ENCODE results near the gene GPR137.

The GPR137 gene

DNA sequence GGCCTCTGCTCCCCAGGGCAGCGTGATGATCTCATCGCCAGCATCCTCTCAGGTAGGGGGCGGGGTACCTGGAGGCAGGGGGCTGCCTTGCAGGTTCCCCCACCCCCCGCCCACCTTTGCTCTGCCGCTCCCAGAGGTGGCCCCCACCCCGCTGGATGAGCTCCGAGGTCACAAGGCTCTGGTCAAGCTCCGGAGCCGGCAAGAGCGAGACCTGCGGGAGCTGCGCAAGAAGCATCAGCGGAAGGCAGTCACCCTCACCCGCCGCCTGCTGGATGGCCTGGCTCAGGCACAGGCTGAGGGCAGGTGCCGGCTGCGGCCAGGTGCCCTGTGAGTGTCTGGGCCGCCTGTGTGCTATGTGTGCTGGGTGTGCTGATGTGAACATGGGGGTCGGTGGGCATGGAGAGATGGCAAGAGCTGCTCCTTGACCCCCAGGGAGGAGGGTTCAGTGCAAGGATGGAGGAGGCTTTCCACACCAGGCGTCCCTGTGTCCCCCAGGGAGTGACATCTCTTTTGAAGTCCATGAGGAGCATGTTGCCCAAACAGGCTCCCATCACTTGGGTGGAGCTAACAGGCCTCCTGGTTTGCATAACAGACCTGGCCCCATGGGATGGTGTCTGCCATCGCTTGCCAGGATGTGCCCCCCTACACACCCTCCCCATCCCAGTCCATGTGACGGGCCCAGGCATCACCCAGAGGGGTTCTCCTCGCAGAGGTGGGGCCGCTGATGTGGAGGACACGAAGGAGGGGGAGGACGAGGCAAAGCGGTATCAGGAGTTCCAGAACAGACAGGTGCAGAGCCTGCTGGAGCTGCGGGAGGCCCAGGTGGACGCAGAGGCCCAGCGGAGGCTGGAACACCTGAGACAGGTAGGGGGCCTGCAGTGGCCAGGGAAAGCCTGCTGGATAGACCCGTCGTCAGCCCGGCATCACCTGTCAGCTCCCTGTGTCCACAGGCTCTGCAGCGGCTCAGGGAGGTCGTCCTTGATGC, 20.2 kb upstream of the GPR137 start:
- Mint-ChIP-seq H3K9me3 (no peaks in the 10 kb centered on the region), H3K4me1 (ENCODE audit: low read depth) (peaks cover 14% of the 10 kb centered on the region), H3K36me3 (ENCODE audit: low read depth) (peaks cover 14% of the 10 kb centered on the region), H3K27me3 (ENCODE audit: low read depth) (no peaks in the 10 kb centered on the region), H3K4me3 (no peak overlapping the region), H3K27ac (no peak overlapping the region)

DNA sequence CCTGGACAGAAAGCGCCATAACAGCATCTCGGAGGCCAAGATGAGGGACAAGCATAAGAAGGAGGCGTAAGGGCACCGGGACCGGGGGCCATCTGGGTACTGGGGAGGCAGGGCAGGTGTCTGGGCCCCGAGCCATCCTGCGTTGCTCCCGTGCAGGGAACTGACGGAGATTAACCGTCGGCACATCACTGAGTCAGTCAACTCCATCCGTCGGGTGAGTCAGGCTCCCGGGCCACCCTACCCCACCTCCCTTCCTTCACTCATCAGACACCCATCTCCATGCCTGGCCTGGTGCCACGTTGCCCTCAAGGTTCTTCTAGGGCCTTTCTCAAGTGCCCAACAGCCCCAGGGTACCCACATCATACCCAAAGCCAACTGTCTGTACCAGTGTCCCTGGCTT, 19.3 kb upstream of the GPR137 start:
- no peaks in the 10 kb centered on the region for H3K27me3 Mint-ChIP-seq (ENCODE audit: low read depth)
- no peaks in the 10 kb centered on the region for H3K9me3 Mint-ChIP-seq
- H3K4me3 Mint-ChIP-seq: no peak overlapping the region
- peaks cover 12% of the 10 kb centered on the region for H3K36me3 Mint-ChIP-seq (ENCODE audit: low read depth)
- no peak overlapping the region for H3K27ac Mint-ChIP-seq
- H3K4me1 Mint-ChIP-seq (ENCODE audit: low read depth): peaks cover 14% of the 10 kb centered on the region

DNA sequence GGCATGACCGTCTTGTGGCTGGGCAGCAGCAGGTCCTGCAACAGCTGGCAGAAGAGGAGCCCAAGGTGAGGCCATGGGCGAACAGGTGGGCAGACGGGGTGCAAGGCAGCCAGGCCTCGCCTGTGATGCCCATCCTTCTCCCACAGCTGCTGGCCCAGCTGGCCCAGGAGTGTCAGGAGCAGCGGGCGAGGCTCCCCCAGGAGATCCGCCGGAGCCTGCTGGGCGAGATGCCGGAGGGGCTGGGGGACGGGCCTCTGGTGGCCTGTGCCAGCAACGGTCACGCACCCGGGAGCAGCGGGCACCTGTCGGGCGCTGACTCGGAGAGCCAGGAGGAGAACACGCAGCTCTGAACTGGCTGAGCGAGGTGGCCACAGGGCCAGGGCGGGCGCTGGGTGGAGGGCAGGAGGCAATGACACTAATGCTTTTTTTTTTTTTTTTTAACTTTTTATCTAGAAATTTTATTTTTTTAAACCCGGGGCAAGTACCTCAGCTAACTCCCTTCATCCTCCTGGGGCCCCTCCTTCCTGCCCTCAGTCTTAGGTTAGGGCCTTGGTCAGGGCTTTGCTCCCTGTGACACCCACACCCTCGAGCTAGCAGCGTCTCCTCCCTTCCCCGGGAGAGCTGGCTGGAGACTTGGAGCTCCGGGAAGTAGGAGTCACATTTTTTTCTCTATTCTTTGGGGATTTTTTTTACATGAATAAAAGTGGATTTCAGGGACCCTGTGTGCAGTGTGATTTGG, 18.3 kb upstream of the GPR137 start:
- Mint-ChIP-seq H3K36me3 (ENCODE audit: low read depth) (peaks cover 13% of the 10 kb centered on the region), H3K4me1 (ENCODE audit: low read depth) (peaks cover 20% of the 10 kb centered on the region), H3K27ac (no peak overlapping the region), H3K4me3 (no peak overlapping the region), H3K27me3 (ENCODE audit: low read depth) (no peaks in the 10 kb centered on the region), H3K9me3 (no peaks in the 10 kb centered on the region)

GRCh38 chr11:64268025-64268892, 17.4 kb upstream of the GPR137 start:
- no peaks in the 10 kb centered on the region for H3K27me3 Mint-ChIP-seq (ENCODE audit: low read depth)
- H3K4me3 Mint-ChIP-seq: peak overlapping the region; percentile 89
- peak overlapping the region; percentile 99 for H3K27ac Mint-ChIP-seq
- H3K36me3 Mint-ChIP-seq (ENCODE audit: low read depth): peaks cover 10% of the 10 kb centered on the region
- no peaks in the 10 kb centered on the region for H3K9me3 Mint-ChIP-seq
- H3K4me1 Mint-ChIP-seq (ENCODE audit: low read depth): peaks cover 21% of the 10 kb centered on the region

DNA sequence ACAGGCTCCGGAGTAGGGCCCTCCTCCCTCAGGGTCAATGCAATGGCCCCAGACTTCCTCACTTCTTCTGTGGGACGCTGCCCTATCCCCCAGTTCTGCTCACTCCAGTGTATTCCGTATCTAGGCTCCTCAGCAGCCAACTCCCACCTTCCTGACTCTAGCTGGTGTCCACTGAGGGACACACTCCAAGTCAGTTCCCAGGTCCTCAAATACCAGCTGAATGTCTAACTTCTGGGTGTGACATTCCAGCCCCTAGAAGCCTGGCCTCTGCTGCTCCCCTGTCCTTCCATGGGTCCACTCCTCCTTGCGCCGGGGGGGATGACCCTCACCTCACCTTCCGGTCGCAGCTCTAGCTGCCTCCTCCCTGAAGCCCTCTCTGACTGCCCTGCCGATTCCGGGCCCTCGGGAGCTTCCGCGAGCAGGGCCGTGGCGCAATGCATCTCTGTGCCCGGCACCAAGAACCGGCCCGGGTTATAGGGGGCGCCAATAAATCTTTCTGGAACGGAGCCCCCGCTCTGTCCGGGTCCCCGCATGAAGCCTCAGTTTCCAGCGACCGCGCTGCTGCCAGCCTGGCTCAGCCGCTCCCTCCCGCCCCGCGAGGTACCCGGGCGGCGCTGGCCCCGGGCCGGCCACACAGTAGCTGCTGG, 16.6 kb upstream of the GPR137 start:
- Mint-ChIP-seq H3K27ac (peak overlapping the region; percentile 99), H3K36me3 (ENCODE audit: low read depth) (peaks cover 9% of the 10 kb centered on the region), H3K27me3 (ENCODE audit: low read depth) (no peaks in the 10 kb centered on the region), H3K9me3 (no peaks in the 10 kb centered on the region), H3K4me1 (ENCODE audit: low read depth) (peaks cover 23% of the 10 kb centered on the region), H3K4me3 (peak overlapping the region; percentile 89)

GRCh38 chr11:64269540-64270220, 16.0 kb upstream of the GPR137 start:
- H3K4me1 Mint-ChIP-seq (ENCODE audit: low read depth): peaks cover 23% of the 10 kb centered on the region
- no peaks in the 10 kb centered on the region for H3K27me3 Mint-ChIP-seq (ENCODE audit: low read depth)
- peaks cover 9% of the 10 kb centered on the region for H3K36me3 Mint-ChIP-seq (ENCODE audit: low read depth)
- peak overlapping the region; percentile 89 for H3K4me3 Mint-ChIP-seq
- peak overlapping the region; percentile 99 for H3K27ac Mint-ChIP-seq
- H3K9me3 Mint-ChIP-seq: no peaks in the 10 kb centered on the region

- Mint-ChIP-seq H3K27ac (no peak overlapping the region), H3K4me3 (no peak overlapping the region), H3K27me3 (ENCODE audit: low read depth) (no peaks in the 10 kb centered on the region), H3K36me3 (ENCODE audit: low read depth) (peaks cover 6% of the 10 kb centered on the region), H3K4me1 (ENCODE audit: low read depth) (peaks cover 10% of the 10 kb centered on the region), H3K9me3 (no peaks in the 10 kb centered on the region)
Measured at GRCh38 chr11:64275031-64275800, 10.4 kb upstream of the GPR137 start.

DNA sequence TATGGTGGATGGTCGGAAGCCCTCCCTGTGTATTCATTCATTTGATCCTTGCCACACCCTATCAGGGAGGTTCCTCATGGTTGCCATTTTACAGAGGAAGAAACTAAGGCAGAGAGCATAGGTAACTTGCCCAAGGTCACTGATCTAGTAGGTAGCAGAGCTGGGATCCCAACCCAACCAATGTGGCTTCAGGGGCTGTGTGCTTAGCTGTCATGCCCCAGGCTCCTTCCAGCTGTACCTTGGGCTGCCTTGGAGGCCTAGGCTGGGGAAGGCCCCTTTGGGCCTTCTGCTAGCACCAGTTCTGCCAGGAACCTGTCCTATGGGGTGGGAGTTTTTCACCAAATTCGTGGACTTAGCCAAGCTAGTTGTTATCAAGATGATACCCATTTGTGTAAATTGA, 9.8 kb upstream of the GPR137 start:
- H3K27me3 Mint-ChIP-seq (ENCODE audit: low read depth): no peaks in the 10 kb centered on the region
- H3K4me3 Mint-ChIP-seq: no peak overlapping the region
- H3K36me3 Mint-ChIP-seq (ENCODE audit: low read depth): peaks cover 6% of the 10 kb centered on the region
- no peaks in the 10 kb centered on the region for H3K9me3 Mint-ChIP-seq
- H3K4me1 Mint-ChIP-seq (ENCODE audit: low read depth): peaks cover 9% of the 10 kb centered on the region
- H3K27ac Mint-ChIP-seq: no peak overlapping the region

- H3K9me3 Mint-ChIP-seq: no peaks in the 10 kb centered on the region
Measured at GRCh38 chr11:64276653-64277431, 8.8 kb upstream of the GPR137 start.

DNA sequence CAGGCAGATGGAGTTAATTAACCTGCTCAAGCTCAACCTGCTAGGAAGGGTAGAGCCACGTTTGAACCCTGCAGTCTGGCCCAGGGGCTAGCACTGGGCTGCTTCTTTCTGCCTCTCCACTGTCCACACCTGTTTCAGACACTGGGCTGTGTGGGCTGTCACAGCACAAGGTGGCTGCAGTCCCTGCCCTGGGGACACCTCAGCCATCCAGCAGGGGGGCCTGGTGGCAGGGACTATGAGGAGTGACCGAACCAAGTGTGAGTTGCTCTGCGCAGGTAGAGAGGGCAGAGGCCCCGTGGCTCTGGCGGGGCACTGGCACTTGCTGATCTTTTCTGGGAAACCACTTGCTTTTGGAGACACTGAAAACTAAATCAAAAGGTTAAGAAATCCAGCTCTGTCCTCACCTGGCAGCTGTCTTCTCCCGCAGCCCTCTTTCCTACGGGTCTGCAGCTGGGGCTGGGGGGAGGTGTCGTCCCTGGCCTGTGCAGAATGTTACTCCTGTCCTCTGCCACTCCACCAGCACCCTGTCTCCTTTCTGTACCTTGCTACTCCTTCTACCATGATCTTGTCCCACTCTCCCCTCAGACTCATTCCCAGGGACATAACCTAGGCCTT, 7.0 kb upstream of the GPR137 start:
- H3K4me1 Mint-ChIP-seq (ENCODE audit: low read depth): peaks cover 7% of the 10 kb centered on the region
- H3K4me3 Mint-ChIP-seq: no peak overlapping the region
- peaks cover 9% of the 10 kb centered on the region for H3K36me3 Mint-ChIP-seq (ENCODE audit: low read depth)
- no peaks in the 10 kb centered on the region for H3K27me3 Mint-ChIP-seq (ENCODE audit: low read depth)
- H3K9me3 Mint-ChIP-seq: no peaks in the 10 kb centered on the region
- H3K27ac Mint-ChIP-seq: no peak overlapping the region

More at GRCh38 chr11:64276653-64277431, 8.8 kb upstream of the GPR137 start:
- H3K4me1 Mint-ChIP-seq (ENCODE audit: low read depth): peaks cover 10% of the 10 kb centered on the region
- no peak overlapping the region for H3K27ac Mint-ChIP-seq
- no peaks in the 10 kb centered on the region for H3K27me3 Mint-ChIP-seq (ENCODE audit: low read depth)
- H3K4me3 Mint-ChIP-seq: no peak overlapping the region
- peaks cover 11% of the 10 kb centered on the region for H3K36me3 Mint-ChIP-seq (ENCODE audit: low read depth)

GRCh38 chr11:64281957-64282770, 3.5 kb upstream of the GPR137 start:
- H3K27me3 Mint-ChIP-seq (ENCODE audit: low read depth): no peaks in the 10 kb centered on the region
- peaks cover 14% of the 10 kb centered on the region for H3K4me1 Mint-ChIP-seq (ENCODE audit: low read depth)
- H3K27ac Mint-ChIP-seq: no peak overlapping the region
- peak overlapping the region; percentile 4 for H3K4me3 Mint-ChIP-seq
- H3K9me3 Mint-ChIP-seq: no peaks in the 10 kb centered on the region
- H3K36me3 Mint-ChIP-seq (ENCODE audit: low read depth): peaks cover 9% of the 10 kb centered on the region

All from T-helper 1 cell treated with Interleukin-12 subunit alpha and Interleukin-12 subunit beta and Interleukin-4 antibody, amounts not matched to agents 30 μg/mL and 1 μg/mL, for 36 hours (primary cell).